GM12891 (cell line): ENCODE results near the gene NRSN1.

Experiments used
- POLR2A ChIP-seq: IDR thresholded peaks from 2 replicates; pipeline ENCODE4 v1.6.1; 2011; ENCODE audit warnings: low read depth, low read length, control low read depth
- POLR2AphosphoS5 ChIP-seq: IDR thresholded peaks from 2 replicates; pipeline ENCODE4 v1.6.1; 2011; ENCODE audit warnings: low read depth, low read length, control low read depth

DNA sequence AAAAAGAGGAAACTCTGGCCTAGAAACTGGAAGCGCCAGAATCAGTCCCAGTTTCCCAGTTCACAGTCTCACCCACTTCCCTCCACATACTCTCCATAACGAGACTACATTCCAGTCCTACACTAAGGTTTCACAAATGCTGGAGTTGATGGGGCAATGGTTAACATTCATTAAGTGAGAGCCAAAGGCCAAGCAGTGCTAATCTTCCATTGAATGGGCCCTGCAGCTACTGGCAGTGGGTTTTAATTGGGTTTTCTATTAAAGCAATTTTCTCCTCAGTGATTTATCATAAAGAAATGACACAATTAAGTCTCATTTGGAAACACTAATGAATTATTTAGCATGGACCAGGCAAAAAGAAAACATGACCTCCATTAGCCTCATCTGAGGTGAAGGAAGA lies 20.8 kb upstream of the NRSN1 start:
- TF ChIP-seq POLR2AphosphoS5, result no peak
- TF ChIP-seq POLR2A, result no peak
